Measurements from ENCODE around the gene ATP10B.

DNA sequence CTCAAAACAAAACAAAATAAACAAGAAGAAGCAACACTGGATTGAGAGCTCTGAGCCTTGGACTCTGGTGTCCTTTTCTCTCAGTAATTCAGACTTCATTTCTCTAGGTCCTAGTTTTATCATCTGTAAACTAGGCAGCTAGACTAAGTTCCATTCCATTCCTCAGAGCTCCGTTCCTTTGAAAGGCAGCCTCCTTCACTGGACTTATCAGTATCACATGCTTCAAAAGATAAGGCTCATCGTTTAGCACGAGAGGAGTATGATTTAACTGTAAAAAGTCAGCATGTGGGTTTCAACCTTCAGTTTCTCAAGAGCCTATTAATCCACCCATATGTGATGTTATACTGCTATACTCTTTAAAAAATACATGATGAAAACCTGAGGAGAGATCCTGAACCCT, 1.6 kb downstream of the ATP10B start:
- TF ChIP-seq, protein P1, sequence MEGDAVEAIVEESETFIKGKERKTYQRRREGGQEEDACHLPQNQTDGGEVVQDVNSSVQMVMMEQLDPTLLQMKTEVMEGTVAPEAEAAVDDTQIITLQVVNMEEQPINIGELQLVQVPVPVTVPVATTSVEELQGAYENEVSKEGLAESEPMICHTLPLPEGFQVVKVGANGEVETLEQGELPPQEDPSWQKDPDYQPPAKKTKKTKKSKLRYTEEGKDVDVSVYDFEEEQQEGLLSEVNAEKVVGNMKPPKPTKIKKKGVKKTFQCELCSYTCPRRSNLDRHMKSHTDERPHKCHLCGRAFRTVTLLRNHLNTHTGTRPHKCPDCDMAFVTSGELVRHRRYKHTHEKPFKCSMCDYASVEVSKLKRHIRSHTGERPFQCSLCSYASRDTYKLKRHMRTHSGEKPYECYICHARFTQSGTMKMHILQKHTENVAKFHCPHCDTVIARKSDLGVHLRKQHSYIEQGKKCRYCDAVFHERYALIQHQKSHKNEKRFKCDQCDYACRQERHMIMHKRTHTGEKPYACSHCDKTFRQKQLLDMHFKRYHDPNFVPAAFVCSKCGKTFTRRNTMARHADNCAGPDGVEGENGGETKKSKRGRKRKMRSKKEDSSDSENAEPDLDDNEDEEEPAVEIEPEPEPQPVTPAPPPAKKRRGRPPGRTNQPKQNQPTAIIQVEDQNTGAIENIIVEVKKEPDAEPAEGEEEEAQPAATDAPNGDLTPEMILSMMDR (IDR thresholded peaks at IDR 0.05): no peak
- no peak for TF ChIP-seq POLR2AphosphoS5 (IDR thresholded peaks at IDR 0.05)
- TF ChIP-seq POLR2A (IDR thresholded peaks at IDR 0.05): no peak
- no peak for TF ChIP-seq EP300 (IDR thresholded peaks at IDR 0.05)
